Epithelial cell of esophagus (primary cell): Measurements from ENCODE around the gene MBL2.

ENCODE experiments used
- DNase-seq: peaks from one replicate; pipeline ENCODE4 v3.0.0; 2010; ENCODE audit warnings: low read depth
- H3K4me3 ChIP-seq: 2 replicates; pipeline ENCODE4 v1.5.1; 2011; ENCODE audit warnings: mild to moderate bottlenecking, low read length, control low read depth
- TF ChIP-seq, protein P1 (sequence below): IDR thresholded peaks from 2 replicates; pipeline ENCODE4 v1.5.1; 2011; ENCODE audit warnings: low read depth, mild to moderate bottlenecking, low read length, control low read depth, inconsistent platforms; ENCODE audit not compliant: insufficient read depth; ENCODE audit errors: missing control alignments

MBL2 gene

DNA sequence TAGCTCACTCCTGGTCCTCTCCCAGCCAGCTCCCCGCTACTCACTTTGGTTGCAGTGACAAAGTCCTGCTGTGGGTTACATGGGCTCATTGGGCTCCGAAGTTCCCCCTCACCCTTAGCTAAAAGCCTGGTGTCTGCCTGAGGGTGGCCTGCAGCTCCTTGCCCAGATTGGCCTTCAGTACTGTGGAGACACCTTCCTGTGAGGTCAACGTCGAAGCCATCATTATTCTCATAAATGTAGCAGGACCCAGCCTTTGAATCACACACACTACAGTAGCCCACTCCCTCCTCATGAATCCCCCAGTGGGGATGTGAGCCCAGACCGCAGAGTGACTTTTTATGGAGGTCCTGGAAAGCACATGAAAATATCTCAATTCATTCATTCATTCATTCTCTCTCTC is 10.5 kb downstream of the MBL2 start:
- H3K4me3 ChIP-seq, result no peak overlapping the region
- no peak for DNase-seq
- TF ChIP-seq, protein P1, sequence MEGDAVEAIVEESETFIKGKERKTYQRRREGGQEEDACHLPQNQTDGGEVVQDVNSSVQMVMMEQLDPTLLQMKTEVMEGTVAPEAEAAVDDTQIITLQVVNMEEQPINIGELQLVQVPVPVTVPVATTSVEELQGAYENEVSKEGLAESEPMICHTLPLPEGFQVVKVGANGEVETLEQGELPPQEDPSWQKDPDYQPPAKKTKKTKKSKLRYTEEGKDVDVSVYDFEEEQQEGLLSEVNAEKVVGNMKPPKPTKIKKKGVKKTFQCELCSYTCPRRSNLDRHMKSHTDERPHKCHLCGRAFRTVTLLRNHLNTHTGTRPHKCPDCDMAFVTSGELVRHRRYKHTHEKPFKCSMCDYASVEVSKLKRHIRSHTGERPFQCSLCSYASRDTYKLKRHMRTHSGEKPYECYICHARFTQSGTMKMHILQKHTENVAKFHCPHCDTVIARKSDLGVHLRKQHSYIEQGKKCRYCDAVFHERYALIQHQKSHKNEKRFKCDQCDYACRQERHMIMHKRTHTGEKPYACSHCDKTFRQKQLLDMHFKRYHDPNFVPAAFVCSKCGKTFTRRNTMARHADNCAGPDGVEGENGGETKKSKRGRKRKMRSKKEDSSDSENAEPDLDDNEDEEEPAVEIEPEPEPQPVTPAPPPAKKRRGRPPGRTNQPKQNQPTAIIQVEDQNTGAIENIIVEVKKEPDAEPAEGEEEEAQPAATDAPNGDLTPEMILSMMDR, result no peak

DNA sequence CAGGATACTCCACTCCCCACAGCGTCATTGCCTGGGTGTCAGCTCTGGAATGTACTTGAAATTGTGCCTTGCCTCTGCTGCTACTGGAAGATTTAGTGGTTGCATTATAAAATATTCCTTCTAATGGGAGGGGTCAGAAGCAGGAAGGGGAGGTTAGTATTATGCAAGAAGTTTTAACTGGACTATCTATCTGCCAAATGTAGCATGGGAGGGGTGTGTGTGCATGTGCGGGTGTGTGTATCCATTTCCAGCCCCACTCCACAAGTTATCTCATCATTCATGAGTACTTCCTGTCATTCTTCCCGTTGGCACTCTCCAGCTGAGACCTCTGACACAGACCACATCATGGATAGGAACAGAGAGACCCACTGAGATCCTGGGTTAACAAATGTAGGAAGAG is 13.4 kb downstream of the MBL2 start:
- DNase-seq, result no peak
- TF ChIP-seq, protein P1, result no peak
- H3K4me3 ChIP-seq, result no peak overlapping the region

DNA sequence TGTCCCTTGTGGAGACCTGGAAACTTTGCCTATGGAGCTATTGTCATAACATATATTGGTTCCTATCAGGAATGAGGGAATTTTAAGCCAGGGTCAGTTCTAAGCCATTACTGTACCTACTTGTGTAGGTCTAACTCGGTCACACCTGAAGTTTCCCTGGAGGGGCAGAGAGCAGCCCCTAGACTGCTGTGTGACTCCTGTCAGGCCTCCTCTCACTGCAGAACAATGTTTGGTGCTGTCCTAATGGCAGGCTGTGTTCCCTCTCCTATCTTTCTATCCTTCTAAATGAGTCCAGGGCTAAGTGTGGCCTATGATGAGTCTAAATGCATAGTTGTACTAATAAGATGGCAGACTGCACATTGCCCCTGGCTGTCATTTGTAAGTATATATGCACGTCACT is 14.2 kb downstream of the MBL2 start:
- DNase-seq, result no peak
- TF ChIP-seq, protein P1, result no peak
- no peak overlapping the region for H3K4me3 ChIP-seq

DNA sequence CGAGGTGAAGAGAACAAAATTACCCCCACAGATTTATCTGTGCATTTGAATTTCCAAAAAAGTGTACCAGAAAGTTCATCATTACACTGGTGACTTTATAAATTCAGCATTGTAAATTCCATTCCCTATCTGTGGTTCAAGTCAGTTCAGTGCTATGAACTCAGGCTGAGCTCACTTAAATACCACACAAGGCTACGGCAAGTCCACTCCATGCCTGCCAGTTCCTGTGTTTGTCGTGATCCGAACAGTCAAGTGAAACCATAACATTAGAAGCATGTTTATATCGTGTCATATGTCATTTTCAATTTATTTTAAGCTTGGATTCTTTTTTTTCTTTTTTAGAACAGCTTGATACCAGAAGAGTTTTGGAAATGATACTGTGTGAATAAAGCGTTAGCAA is 14.8 kb downstream of the MBL2 start:
- no peak overlapping the region for H3K4me3 ChIP-seq
- TF ChIP-seq, protein P1, result no peak
- no peak for DNase-seq

DNA sequence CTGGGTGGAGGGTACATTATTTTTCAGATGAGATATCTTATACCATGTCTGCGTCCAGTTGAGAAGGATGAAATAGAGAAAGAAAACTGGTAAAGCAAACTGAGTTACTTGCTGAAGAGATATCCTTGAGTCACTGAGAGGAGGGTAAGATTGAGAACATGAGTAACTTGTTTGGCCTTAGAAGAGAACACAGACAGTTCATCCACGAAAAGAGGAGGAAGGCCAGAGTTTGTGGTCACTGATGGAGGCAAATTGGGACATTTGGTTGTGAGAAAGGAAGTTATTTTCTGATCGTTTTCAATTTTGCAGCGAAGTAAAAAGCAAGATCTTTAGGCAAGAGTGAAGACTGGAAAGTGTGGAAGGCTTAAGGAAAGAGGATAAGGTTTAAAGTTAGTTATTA is 15.6 kb downstream of the MBL2 start:
- TF ChIP-seq, protein P1, result no peak
- H3K4me3 ChIP-seq, result no peak overlapping the region
- no peak for DNase-seq

DNA sequence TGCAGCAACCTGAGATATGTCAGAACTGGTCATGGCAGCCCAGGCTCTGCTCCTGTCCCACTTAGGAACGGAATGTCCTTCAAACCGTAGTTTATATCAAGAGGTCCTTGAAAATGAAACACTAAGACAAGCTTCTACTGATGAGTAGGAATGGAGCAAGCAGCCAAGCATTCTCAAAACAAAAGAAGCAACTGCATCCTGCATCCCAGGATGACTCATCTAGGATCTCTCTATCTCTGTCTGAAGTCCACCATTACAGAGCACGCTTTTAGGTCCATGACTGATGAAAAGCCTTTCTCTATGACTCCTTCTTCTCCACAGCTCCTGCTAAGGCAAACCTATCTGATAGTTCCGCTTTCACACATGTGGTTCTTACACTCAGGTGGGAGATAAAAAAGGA is 16.3 kb downstream of the MBL2 start:
- no peak overlapping the region for H3K4me3 ChIP-seq
- TF ChIP-seq, protein P1, result no peak
- DNase-seq, result no peak

DNA sequence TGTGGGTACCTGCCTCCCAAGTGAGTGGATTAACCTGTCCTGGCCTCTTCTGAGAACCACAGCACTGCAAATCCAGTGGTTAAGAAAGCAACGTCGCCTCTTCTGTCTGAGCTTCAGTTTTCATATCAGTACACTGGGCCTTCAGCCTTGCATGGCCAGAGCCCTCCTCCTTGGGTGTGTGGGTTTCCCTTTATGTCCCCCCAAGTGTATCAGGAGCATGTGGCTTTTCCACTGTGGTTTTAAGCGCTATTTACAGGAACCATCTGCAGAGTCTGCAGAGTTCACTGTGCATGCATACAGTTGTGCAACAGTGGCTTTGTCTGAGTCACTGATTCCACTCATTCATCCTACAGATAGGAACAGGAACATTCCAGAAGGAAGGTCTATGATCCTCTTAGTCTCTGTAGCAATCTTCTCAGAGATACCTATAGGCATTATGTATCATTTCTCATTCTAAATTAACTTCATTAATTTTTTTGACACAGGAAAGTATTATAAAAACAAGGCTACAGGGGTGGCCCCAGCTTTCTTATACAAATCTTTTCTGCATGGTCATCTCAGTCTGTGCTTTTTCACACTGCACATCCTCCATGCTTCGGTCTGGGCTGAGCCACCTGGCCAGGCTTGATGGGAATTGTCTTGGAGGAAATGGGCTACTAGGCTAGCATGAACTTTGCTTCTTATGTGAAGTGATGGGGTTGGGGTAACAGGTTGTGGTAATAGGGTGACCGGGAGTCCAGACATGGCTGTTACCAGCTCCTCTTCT is 17.1 kb downstream of the MBL2 start:
- peak; percentile 84 for DNase-seq
- TF ChIP-seq, protein P1, result no peak

More for the DNA sequence above, 17.1 kb downstream of the MBL2 start:
- no peak overlapping the region for H3K4me3 ChIP-seq
